Camera-type eye (tissue), 1 donor: ENCODE data around the gene HLA-C. TPM values are rescaled to one million over a fixed set of nuclear protein-coding genes. Genes with fewer than 3 reads are reported as not detected.

Source experiments
- total RNA-seq: library from RNA; depleted of rRNA; stranded (reverse); fragments of >200 nt; gene quantifications from one replicate; pipeline ENCODE4 v1.2.3, GENCODE V29; 2014

The HLA-C gene
- total RNA-seq, result 23.3 TPM

GRCh38 chr6:31271641-31272357 lies at the start of gene HLA-C:
TSS of gene HLA-C (minus strand) at chr6:31272092. CDS start at chr6:31272071, 21 bp downstream.

Other genes with a start within 250 kb of the HLA-C start
- not detected for gene C6orf15, start 159.5 kb downstream of the HLA-C start, total RNA-seq
- 0.22 TPM for gene PSORS1C1, start 157.3 kb downstream of the HLA-C start, total RNA-seq
- not detected for gene CDSN, start 151.6 kb downstream of the HLA-C start, total RNA-seq
- gene PSORS1C2, start 133.0 kb downstream of the HLA-C start, total RNA-seq, result not detected
- gene CCHCR1, start 114.3 kb downstream of the HLA-C start, total RNA-seq, result 15.3 TPM
- gene TCF19, start 113.5 kb downstream of the HLA-C start, total RNA-seq, result 10.0 TPM
- not detected for gene POU5F1, start 101.4 kb downstream of the HLA-C start, total RNA-seq
- 169 TPM for gene HLA-B, start 85.1 kb upstream of the HLA-C start, total RNA-seq
- gene MICA, start 131.5 kb upstream of the HLA-C start, total RNA-seq, result 9.9 TPM
- gene MICB, start 226.1 kb upstream of the HLA-C start, total RNA-seq, result 2.8 TPM